ENCODE results near the gene LRMDA.

LRMDA gene

DNA sequence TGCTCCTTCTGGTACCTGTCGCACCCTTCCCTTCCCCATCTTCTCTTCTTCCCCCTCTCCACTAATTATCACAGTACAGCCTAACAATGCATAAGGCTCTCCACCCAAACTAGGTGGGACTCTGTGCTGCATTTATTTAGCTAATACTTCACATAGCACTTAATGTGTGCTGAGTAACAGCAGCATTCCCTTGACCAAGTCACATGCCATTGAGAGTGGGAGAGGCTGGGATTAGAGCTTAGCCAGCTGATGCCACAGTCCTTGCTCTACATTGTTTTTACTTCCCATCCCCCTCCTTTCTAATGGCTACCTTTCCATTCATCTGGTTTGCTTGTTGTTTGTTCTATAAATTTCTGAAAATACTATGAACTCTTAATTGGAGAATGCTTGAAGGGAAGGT is 426.9 kb downstream of the LRMDA start:
- TF ChIP-seq ZBTB7A (IDR thresholded peaks at IDR 0.05; ENCODE audit: low read depth): no peak
- TF ChIP-seq TEAD4 (IDR thresholded peaks at IDR 0.05): no peak
- TF ChIP-seq, protein P1, sequence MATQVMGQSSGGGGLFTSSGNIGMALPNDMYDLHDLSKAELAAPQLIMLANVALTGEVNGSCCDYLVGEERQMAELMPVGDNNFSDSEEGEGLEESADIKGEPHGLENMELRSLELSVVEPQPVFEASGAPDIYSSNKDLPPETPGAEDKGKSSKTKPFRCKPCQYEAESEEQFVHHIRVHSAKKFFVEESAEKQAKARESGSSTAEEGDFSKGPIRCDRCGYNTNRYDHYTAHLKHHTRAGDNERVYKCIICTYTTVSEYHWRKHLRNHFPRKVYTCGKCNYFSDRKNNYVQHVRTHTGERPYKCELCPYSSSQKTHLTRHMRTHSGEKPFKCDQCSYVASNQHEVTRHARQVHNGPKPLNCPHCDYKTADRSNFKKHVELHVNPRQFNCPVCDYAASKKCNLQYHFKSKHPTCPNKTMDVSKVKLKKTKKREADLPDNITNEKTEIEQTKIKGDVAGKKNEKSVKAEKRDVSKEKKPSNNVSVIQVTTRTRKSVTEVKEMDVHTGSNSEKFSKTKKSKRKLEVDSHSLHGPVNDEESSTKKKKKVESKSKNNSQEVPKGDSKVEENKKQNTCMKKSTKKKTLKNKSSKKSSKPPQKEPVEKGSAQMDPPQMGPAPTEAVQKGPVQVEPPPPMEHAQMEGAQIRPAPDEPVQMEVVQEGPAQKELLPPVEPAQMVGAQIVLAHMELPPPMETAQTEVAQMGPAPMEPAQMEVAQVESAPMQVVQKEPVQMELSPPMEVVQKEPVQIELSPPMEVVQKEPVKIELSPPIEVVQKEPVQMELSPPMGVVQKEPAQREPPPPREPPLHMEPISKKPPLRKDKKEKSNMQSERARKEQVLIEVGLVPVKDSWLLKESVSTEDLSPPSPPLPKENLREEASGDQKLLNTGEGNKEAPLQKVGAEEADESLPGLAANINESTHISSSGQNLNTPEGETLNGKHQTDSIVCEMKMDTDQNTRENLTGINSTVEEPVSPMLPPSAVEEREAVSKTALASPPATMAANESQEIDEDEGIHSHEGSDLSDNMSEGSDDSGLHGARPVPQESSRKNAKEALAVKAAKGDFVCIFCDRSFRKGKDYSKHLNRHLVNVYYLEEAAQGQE (IDR thresholded peaks at IDR 0.05; ENCODE audit: low read depth): no peak
- no peak for TF ChIP-seq NFIC (IDR thresholded peaks at IDR 0.05)
- TF ChIP-seq, protein P2, sequence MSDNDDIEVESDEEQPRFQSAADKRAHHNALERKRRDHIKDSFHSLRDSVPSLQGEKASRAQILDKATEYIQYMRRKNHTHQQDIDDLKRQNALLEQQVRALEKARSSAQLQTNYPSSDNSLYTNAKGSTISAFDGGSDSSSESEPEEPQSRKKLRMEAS (IDR thresholded peaks at IDR 0.05): no peak
- TF ChIP-seq CREB1 (IDR thresholded peaks at IDR 0.05; ENCODE audit: low read depth): no peak
- no peak for TF ChIP-seq EGR1 (IDR thresholded peaks at IDR 0.05)
- TF ChIP-seq EP300 (IDR thresholded peaks at IDR 0.05; ENCODE audit: borderline replicate concordance): no peak
- no peak for TF ChIP-seq CEBPB (IDR thresholded peaks at IDR 0.05)

DNA sequence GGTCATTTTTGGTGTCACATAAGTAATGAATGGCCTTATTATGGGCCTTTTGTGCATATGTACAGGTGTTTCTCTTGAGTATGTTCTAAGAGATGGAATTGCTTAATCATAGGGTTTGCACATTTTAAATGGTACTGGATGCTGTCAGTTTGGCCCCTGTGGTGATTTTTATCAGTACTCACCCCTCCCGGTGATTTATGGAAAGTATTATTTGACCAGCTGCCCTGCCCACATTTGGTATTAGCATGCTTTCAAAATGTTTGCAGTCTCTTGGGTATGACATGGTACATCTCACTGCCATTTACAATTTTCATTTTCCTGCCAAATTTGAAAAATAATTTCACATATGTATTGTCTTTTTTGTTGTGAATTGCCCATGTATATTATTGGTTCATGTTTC is 427.7 kb downstream of the LRMDA start:
- no peak for TF ChIP-seq NFIC (IDR thresholded peaks at IDR 0.05)
- no peak for TF ChIP-seq CREB1 (IDR thresholded peaks at IDR 0.05; ENCODE audit: low read depth)
- TF ChIP-seq TEAD4 (IDR thresholded peaks at IDR 0.05): no peak
- TF ChIP-seq YY1 (IDR thresholded peaks at IDR 0.05; ENCODE audit: low read depth): no peak
- no peak for TF ChIP-seq ZBTB7A (IDR thresholded peaks at IDR 0.05; ENCODE audit: low read depth)

DNA sequence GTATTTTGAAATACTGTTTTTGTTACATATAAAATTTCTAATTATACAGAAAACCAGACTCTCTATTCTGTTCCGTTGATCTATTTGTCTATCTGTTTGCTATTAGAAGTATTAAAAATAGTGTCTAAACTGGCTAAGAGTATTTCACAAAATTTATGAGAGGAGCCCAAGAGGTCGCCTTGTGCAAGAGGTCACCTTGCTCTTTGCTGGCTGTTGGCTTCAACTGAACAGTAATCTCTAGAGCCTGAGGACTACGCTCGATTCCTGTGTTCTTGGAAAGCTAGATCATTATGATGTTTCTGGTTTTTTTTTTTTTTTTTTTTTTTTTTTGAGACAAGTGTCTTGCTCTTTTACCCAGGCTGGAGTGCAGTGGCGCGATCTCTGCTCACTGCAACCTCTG is 428.6 kb downstream of the LRMDA start:
- TF ChIP-seq FOXM1 (IDR thresholded peaks at IDR 0.05; ENCODE audit: borderline replicate concordance, low read depth) (no peak), TAF1 (IDR thresholded peaks at IDR 0.05; ENCODE audit: low read depth) (no peak), ZBTB7A (IDR thresholded peaks at IDR 0.05; ENCODE audit: low read depth) (no peak), EGR1 (IDR thresholded peaks at IDR 0.05) (no peak), CREB1 (IDR thresholded peaks at IDR 0.05; ENCODE audit: low read depth) (no peak), YY1 (IDR thresholded peaks at IDR 0.05; ENCODE audit: low read depth) (no peak), RAD21 (IDR thresholded peaks at IDR 0.05; ENCODE audit: low read depth) (no peak)
- TF ChIP-seq, protein P1 (IDR thresholded peaks at IDR 0.05; ENCODE audit: low read depth): no peak
- TF ChIP-seq, protein P3, sequence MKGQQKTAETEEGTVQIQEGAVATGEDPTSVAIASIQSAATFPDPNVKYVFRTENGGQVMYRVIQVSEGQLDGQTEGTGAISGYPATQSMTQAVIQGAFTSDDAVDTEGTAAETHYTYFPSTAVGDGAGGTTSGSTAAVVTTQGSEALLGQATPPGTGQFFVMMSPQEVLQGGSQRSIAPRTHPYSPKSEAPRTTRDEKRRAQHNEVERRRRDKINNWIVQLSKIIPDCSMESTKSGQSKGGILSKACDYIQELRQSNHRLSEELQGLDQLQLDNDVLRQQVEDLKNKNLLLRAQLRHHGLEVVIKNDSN (IDR thresholded peaks at IDR 0.05): no peak

DNA sequence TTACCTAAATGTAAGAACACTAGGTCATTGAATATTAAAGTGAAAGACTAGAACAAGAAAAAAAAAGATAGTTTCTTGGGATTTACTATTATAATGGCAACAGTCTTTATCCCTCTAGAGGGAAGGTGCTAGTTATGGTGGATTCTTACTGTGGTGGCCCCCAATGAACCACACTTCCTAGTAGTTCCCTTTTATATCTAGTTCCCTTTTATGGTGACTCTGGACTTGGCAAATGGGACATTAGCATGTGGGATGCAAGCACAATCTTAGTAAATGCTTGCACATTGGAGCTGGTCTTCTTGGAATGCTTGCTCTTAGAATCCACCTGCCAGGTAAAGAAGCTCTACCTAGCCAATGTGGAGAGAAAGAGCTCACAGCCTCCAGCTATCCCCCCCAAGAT is 430.2 kb downstream of the LRMDA start:
- no peak for TF ChIP-seq TEAD4 (IDR thresholded peaks at IDR 0.05)
- TF ChIP-seq CREB1 (IDR thresholded peaks at IDR 0.05; ENCODE audit: low read depth): no peak
- TF ChIP-seq NFIC (IDR thresholded peaks at IDR 0.05): no peak
- TF ChIP-seq, protein P3 (IDR thresholded peaks at IDR 0.05): no peak
- TF ChIP-seq RAD21 (IDR thresholded peaks at IDR 0.05; ENCODE audit: low read depth): no peak
- TF ChIP-seq CEBPB (IDR thresholded peaks at IDR 0.05): no peak
- TF ChIP-seq EGR1 (IDR thresholded peaks at IDR 0.05): no peak
- TF ChIP-seq TAF1 (IDR thresholded peaks at IDR 0.05; ENCODE audit: low read depth): no peak

DNA sequence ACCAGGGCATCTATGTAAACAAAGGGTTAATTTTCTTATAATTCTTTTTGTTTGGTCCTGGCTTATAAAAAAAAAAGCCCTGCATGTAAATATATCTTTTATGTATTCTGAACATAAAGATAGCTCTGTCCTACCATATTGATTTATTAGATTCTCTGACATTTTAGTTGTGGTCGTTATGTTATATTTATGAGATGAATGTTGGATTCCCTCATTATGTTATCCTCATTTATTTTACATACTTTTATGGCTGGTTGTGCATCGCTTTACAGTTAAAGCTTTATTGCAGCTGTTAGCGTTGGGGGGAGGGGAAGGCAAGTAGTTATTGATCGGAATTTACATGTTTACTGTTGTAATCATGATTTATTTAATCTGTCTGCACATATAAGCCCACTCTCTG is 431.5 kb downstream of the LRMDA start:
- no peak for TF ChIP-seq FOXM1 (IDR thresholded peaks at IDR 0.05; ENCODE audit: borderline replicate concordance, low read depth)
- no peak for TF ChIP-seq RAD21 (IDR thresholded peaks at IDR 0.05; ENCODE audit: low read depth)
- TF ChIP-seq, protein P2 (IDR thresholded peaks at IDR 0.05): no peak
- TF ChIP-seq NFIC (IDR thresholded peaks at IDR 0.05): no peak
- TF ChIP-seq CREB1 (IDR thresholded peaks at IDR 0.05; ENCODE audit: low read depth): no peak
- TF ChIP-seq TCF12 (IDR thresholded peaks at IDR 0.05; ENCODE audit: low read depth): no peak
- no peak for TF ChIP-seq YY1 (IDR thresholded peaks at IDR 0.05; ENCODE audit: low read depth)
- TF ChIP-seq TEAD4 (IDR thresholded peaks at IDR 0.05): no peak
- no peak for TF ChIP-seq EGR1 (IDR thresholded peaks at IDR 0.05)
- no peak for TF ChIP-seq CEBPB (IDR thresholded peaks at IDR 0.05)
- TF ChIP-seq, protein P1 (IDR thresholded peaks at IDR 0.05; ENCODE audit: low read depth): no peak
- no peak for TF ChIP-seq ZBTB7A (IDR thresholded peaks at IDR 0.05; ENCODE audit: low read depth)

Data from Ishikawa (cell line).